Activated effector memory CD4-positive, alpha-beta T cell treated with anti-CD3 and anti-CD28 coated beads, Interleukin-2, amount 50 U/mL, for 16 hours (primary cell): ENCODE measurements around the gene CNTN1.
"Not testable (repeated sequence)": the region's sequence is repeated elsewhere in the genome, so short reads cannot be mapped to it uniquely, and the experiment has no call there.

Experiments used
- DNase-seq: peaks from one replicate; pipeline ENCODE4 v3.0.0-alpha.2; 2020

The CNTN1 gene

DNA sequence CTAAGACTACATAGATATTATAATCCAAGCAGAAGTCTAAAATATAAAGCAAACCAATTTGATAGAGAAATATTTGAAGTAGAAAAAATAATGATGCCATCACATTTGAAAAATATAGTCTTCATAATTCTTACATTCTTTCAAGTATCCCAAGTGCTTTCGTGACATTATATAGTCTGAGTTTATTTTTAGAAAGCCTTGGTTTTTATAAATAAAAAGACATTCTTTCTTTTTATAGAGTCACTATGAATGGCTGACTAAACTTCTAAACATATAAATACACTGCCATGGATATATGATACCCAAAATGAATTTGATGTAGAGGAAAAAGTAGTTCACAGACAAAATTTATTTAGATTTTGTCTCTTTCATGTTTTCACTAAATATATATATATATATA is 360.8 kb downstream of the CNTN1 start:
- DNase-seq: no peak

DNA sequence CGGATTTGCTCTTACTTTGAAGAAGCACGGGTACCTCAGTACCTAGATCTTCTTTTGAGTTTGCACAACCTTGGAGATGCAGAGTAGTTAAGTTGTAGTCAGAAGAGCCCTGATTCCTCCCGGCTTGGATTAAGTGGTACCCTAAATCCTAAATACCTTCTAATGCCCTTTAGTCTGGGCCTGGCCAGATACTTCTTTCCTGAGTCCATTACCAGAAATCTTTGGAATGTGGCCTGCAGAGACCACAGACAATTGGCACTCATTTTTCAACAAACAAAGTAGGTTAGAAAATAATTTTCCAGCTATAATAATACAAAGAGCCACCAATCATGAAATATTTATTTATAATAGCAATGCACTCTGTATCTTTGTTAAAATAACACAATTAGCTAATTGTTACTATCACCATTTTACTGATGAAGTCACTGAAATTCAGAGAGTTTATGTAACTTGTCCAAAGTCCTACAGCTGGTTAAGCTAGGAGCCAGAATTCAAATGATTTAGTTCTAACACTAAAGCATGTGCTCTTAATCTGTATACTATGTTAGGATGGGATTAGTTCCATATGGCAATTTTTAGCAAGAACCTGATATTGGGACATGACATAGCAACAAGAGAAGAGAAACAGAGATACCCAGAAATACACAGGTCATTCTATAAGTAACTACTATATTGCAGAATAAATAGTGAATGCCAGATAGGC is 363.8 kb downstream of the CNTN1 start:
- DNase-seq: no peak

- no peak for DNase-seq
These were observed 366.0 kb downstream of the CNTN1 start for GRCh38 chr12:41058266-41058665.

- no peak for DNase-seq
These were observed 369.0 kb downstream of the CNTN1 start for GRCh38 chr12:41061192-41061591.

- no peak for DNase-seq
These were observed 372.2 kb downstream of the CNTN1 start for GRCh38 chr12:41064411-41064810.

- no peak for DNase-seq
These were observed 375.9 kb downstream of the CNTN1 start for GRCh38 chr12:41067941-41068645.

DNA sequence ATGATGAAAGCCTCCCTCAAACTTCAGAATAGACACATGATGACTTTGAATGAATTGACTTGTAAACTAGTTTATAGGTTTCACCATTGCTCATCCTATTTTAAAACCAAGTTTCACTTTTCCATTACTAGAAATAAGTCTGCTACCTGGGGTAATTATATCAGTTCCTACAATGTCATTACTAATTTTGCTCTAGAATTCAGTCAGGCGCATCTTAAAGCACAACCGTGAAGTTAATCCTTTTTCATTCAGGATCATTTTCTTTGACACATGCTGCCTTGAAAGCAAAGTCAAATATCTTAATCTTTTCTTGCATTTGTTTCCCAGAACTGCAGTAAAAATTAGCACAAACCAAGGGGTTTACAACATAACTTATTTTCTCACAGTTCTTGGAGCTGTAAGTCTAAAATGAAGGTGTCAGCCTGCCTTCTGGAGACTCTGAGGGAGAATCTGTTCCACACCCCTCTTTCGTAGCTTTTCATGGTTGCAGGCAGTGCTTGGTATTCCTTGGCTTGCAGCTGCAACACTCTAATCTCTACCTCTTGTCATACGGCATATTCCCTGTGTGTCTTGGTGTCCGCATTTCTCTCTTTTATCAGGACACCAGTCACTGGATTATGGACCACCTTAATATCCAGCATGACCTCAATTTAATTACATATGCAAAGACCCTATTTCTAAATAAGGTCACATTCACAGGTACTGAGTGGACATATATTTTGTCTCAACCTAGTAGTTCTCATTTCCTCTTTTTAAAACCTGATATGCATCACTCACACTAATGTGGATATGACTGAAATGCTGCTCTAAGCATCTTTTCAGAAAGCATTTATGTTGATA is 381.6 kb downstream of the CNTN1 start:
- no peak for DNase-seq

DNA sequence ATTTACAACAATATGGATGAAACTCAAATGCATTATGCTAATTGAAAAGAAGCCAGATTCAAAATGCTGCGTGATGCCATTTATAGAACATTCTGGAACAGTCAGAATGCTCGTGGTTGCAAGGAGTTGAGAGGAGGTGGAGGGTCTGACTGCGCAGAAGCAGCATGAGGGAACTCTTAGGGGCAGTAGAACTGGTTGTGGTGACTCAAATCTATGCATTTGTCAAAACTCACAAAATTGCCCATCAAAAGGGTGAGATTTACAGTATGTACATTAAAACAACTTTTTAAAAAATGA is 382.2 kb downstream of the CNTN1 start:
- DNase-seq: no peak

DNA sequence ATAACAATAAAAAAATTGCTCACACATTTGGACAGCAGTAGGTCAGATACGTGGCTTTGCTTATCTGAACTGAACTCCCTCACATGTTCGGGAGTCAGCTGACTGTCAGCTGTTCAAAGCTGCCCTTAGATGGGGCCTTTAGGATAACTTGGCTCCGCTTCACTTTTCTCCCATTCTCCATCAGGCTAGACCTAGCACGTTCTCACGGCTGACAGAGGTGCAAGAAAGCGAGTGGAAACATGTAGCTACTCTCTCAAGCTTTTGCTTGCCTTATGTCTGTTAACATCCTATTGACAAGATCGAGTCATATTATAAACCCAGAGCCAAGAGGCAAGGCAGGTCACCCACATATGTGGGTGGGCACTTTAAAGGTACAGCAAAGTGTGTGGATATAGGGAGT is 383.9 kb downstream of the CNTN1 start:
- no peak for DNase-seq

GRCh38 chr12:41081241-41081640 is 389.0 kb downstream of the CNTN1 start:
- not testable (repeated sequence) for DNase-seq

- DNase-seq: no peak
These were observed 397.2 kb downstream of the CNTN1 start for GRCh38 chr12:41089438-41089837.

DNA sequence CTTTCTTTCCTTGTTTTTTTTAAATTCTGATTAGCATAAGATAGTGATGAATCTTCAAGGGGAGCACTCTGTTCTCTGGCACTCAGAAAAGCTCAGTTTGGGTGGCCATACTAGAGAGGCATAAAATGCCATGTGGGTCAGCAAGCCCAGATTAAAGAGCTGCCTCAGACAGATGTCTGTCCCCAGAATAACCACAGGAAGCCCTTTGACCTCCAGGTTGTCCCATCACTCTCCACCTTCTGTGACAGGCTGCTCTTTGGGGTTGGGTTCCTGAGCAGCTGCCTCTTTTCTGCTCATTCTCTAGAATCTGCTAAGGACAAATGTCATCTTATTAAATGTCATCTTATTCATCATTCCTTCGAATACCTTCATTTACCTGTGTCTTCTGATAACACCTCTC is 399.9 kb downstream of the CNTN1 start:
- no peak for DNase-seq

GRCh38 chr12:41096797-41097196 is 404.6 kb downstream of the CNTN1 start:
- DNase-seq: no peak

- no peak for DNase-seq
These were observed 408.3 kb downstream of the CNTN1 start for GRCh38 chr12:41100572-41100971.

DNA sequence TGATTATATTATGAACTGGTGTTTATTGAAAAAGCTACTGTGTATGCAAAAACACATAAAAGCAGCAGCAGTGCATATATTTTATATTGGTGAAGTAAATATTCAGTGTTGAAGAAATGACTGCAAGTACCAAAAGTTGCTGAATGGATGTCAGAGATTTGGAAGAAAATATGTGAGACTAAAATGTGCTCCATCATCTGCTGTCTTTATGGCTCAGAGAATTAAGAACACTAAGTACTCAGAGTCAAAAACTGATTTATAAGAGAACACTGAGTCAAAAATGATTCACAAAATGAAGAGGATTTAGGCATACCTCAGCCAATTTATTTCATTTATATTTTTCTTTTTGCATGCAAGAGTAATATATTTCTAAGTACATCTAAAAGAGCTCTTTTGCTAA is 409.6 kb downstream of the CNTN1 start:
- DNase-seq: no peak

DNA sequence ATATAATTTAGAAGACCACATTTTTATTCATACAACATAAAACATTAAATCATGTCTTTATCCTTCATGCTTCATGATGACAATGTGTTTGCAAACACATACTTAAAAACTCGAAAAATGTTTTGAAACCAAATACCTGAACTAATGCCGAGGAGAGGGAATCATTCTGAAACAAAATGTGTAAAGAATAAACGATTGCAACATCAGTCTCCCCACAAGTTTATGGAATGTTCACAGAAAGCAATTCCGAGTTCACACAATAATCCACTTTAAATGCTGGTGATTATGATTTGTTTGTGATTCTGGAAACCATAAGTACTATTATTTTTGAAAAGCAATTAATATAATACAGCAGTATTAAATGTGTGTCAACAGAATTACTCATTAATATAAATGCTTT is 411.4 kb downstream of the CNTN1 start:
- no peak for DNase-seq

- DNase-seq: no peak
These were observed 414.1 kb downstream of the CNTN1 start for GRCh38 chr12:41106315-41106714.

GRCh38 chr12:41108032-41108431 is 415.8 kb downstream of the CNTN1 start:
- no peak for DNase-seq

GRCh38 chr12:41112903-41113302 is 420.7 kb downstream of the CNTN1 start:
- no peak for DNase-seq

DNA sequence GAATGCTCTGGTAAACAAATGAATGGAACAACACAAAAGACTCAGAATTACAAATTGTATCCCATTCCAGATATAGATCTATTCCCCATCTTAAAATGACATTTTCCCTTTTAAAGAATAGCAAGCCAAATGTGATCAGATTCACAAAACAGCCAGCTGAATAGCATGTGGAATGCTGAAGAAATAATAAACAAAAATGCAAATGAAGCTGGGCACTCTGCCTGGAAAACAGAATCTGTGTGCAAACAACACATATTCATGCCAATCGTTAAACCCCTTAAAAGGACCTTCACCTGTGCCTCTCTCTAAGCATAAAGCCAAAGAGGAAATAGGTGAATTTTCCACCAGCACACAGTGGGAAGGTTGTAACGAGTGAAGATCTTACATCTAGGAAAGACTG is 428.0 kb downstream of the CNTN1 start:
- DNase-seq: no peak

DNA sequence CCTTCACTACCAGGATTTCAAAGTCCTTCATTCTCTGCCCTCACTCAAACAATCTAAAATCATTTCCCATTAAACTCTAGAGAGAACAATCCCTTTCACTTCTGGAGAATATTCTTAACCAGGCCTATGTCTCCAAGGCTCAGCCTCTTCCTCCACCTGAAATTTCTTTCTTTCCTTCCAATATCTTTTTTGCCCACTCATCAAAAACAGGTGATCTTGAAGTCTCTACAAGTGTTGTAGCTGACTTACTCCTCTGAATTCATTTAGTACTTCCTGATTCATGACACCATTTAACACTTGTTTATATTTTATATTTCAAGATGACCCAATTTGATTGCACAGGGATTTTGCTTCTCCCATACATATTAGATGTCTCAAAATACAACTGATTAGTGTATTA is 429.1 kb downstream of the CNTN1 start:
- no peak for DNase-seq
